ENCODE measurements around the gene TTC39A.

DNA sequence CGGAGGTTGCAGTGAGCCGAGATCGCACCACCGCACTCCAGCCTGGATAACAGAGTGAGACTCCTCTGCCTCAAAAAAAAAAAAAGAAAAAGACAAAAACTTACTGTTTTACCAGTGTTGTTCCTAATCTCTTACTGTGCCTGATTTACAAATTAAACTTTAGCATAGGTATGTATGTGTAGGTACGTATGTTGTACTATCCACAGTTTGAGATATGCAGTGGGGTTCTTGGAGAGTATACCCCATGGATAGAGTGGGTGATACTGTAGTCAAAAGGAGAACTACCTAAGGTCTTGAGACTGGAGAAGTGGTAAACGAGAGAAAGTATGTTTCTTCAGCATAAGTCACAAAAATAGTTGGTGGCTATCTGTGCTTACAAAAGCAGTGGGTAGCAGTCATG, 55.7 kb downstream of the TTC39A start:
- no peak for TF ChIP-seq YY1 (IDR thresholded peaks at IDR 0.05; ENCODE audit: insufficient read depth, insufficient read length)
- TF ChIP-seq SUZ12 (IDR thresholded peaks at IDR 0.05; ENCODE audit: extremely low read depth, insufficient read depth, insufficient read length), result no peak
- TF ChIP-seq ZNF274 (IDR thresholded peaks at IDR 0.05; ENCODE audit: low read depth, low read length), result no peak

All from NT2/D1 (cell line).